ENCODE measurements around the gene MYBBP1A. TPM values are rescaled to one million over a fixed set of nuclear protein-coding genes. Genes with fewer than 3 reads are reported as not detected.

The MYBBP1A gene
- total and polyA plus RNA-seq, 2 donors: 21.5 to 36.9 TPM

DNA sequence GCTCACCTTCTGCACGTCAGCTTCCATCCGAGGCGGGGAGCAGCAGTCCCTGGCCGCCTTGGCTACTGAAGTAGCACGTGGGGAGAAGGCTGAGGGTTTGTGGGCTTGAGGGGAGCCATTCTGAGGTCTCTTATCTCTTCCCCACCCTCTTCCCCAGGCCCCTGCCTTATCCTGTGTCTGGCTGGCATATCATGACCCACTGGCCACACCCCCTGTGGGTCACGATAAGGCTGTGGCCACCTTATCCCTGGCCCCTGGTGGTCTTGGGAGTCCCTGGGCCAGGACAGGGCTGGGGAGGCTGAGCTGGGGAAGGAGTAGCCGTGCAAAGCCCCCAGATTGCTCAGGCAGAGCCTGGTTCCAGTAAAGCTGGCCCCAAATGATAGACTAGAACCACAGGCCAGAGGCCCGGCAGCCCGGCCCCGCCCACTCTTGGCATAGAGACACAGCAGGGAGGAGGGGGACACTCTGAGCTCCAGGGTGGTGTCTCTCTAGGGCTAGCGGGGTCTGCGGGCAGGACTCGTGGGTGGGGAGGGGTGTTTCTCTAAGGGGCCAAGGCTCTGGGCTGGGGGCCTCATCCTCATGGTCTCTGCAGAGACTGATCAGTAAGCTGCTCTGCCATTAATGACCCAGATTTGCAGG is 48.9 kb downstream of the MYBBP1A start:
- Histone ChIP-seq H3K27me3 (ENCODE audit: control insufficient read depth in 2 of 2, insufficient read depth in 1 of 2, low read length in 1 of 2) (peaks cover 7 to 20% of the 10 kb centered on the region in 2 donors), H3K9me3 (ENCODE audit: control insufficient read depth in 2 of 2, insufficient read depth in 1 of 2, low read length in 1 of 2) (no peaks in the 10 kb centered on the region), H3K4me1 (ENCODE audit: control insufficient read depth in 2 of 2, insufficient read depth in 2 of 2, low read length in 2 of 2) (peaks cover 12 to 46% of the 10 kb centered on the region in 2 donors), H3K36me3 (ENCODE audit: control insufficient read depth in 2 of 2, insufficient read depth in 2 of 2, low read length in 1 of 2) (no peaks in the 10 kb centered on the region), H3K27ac (ENCODE audit: low read depth in 1 of 2, low read length in 1 of 2) (no peak overlapping the region), H3K4me3 (ENCODE audit: low read length in 2 of 2) (no peak overlapping the region)
- 50% methylated on average over 13 of the region's 13 CpGs for WGBS
- DNase-seq (ENCODE audit: low read depth in 6 of 9, low spot score in 9 of 9): no peak

DNA sequence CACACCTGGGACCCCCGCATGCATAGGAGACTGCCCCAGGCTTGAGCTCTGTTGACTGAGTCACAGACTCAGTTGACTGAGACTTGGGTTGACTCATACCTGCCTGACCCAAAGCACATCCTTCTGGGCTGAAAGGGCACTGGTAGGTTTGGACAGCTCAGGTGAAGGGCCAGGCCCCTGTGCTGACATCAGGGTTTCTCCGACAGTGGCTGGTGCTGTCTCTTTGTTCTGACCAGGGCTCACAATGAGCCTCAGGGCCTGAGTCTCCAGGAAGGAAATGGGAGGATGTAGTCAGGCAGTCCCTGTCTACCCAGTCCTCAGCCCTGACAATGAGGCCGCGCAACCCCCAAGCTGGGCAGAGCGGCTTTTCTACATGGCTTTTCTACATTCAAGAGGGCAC is 50.0 kb downstream of the MYBBP1A start:
- Histone ChIP-seq H3K9me3 (ENCODE audit: control insufficient read depth in 2 of 2, insufficient read depth in 1 of 2, low read length in 1 of 2) (peaks cover 0 to 3% of the 10 kb centered on the region in 2 donors), H3K27me3 (ENCODE audit: control insufficient read depth in 2 of 2, insufficient read depth in 1 of 2, low read length in 1 of 2) (peaks cover 16 to 31% of the 10 kb centered on the region in 2 donors), H3K27ac (ENCODE audit: low read depth in 1 of 2, low read length in 1 of 2) (no peak overlapping the region), H3K4me1 (ENCODE audit: control insufficient read depth in 2 of 2, insufficient read depth in 2 of 2, low read length in 2 of 2) (peaks cover 12 to 57% of the 10 kb centered on the region in 2 donors), H3K36me3 (ENCODE audit: control insufficient read depth in 2 of 2, insufficient read depth in 2 of 2, low read length in 1 of 2) (no peaks in the 10 kb centered on the region), H3K4me3 (ENCODE audit: low read length in 2 of 2) (no peak overlapping the region)
- 97% methylated on average over 5 of the region's 5 CpGs for whole genome bisulfite sequencing
- no peak for DNase-seq (ENCODE audit: low read depth in 6 of 9, low spot score in 9 of 9)

DNA sequence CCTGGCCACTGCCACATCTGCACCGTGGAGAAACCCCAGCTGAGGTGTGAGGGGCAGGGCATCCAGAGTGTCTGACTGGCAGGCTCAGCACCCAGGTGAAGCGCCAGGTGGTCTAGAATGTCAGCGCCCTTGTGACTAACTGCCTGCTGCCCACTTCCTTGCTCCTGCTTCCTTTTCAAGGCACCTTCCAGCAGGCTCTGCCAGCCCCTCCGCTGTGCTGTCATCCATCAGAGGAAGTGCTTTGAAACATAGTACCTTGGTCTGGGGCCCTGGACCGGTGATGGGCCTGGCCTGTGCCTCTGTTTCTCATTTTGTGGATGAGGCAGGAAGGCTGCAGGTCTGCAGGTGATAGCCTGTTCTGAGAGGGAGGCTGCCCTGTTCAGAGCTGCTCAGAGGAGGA is 51.0 kb downstream of the MYBBP1A start:
- 8% methylated on average over 5 of the region's 5 CpGs for WGBS
- DNase-seq (ENCODE audit: low read depth in 6 of 9, low spot score in 9 of 9): peak in 1 of 9 donors; percentile 46

DNA sequence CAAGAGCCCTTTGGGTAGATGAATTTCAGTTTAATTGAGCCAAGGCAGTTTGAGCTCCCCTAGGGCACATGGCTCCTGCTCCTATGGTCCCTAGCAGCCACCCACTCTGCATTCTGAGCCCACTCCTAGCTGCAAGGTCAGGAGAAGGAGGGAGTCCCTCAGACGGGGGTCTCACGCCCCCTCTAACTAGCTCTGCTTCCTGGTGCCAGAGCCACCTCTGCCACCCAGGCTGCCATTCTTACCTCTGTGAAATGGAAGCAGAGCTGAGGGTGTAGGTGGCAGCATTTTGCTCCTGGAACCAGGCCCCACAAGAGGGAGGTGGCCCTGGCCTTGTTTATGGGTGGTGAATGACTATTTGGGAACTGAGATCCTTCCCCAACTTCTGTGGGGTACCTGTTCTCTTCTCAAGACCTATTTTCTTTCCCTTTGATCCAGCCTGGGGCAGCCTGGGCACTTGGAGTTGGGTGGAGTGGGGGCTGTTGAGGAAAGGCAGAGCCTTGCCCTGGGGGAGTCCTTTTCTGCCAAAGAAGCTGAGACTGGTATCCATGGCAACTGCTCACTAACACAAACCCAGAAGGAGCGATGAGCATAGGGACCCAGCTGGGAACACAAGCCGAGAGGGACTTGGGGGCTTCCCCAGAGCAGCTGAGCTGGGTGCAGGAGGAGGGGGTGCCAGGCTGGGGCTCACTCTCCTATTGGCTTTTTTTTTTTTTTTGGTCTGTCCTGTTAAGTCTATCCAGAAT is 51.7 kb downstream of the MYBBP1A start:
- no peak for DNase-seq (ENCODE audit: low read depth in 6 of 9, low spot score in 9 of 9)
- H3K4me1 ChIP-seq (ENCODE audit: control insufficient read depth in 2 of 2, insufficient read depth in 2 of 2, low read length in 2 of 2): peaks cover 25 to 55% of the 10 kb centered on the region in 2 donors
- 78% methylated on average over 4 of the region's 4 CpGs for WGBS

More for the DNA sequence above, 51.0 kb downstream of the MYBBP1A start:
- Histone ChIP-seq H3K27me3 (ENCODE audit: control insufficient read depth in 2 of 2, insufficient read depth in 1 of 2, low read length in 1 of 2) (peaks cover 26 to 41% of the 10 kb centered on the region in 2 donors), H3K27ac (ENCODE audit: low read depth in 1 of 2, low read length in 1 of 2) (no peak overlapping the region), H3K4me3 (ENCODE audit: low read length in 2 of 2) (no peak overlapping the region), H3K4me1 (ENCODE audit: control insufficient read depth in 2 of 2, insufficient read depth in 2 of 2, low read length in 2 of 2) (peaks cover 21 to 61% of the 10 kb centered on the region in 2 donors), H3K9me3 (ENCODE audit: control insufficient read depth in 2 of 2, insufficient read depth in 1 of 2, low read length in 1 of 2) (peaks cover 1 to 3% of the 10 kb centered on the region in 2 donors), H3K36me3 (ENCODE audit: control insufficient read depth in 2 of 2, insufficient read depth in 2 of 2, low read length in 1 of 2) (no peaks in the 10 kb centered on the region)

DNA sequence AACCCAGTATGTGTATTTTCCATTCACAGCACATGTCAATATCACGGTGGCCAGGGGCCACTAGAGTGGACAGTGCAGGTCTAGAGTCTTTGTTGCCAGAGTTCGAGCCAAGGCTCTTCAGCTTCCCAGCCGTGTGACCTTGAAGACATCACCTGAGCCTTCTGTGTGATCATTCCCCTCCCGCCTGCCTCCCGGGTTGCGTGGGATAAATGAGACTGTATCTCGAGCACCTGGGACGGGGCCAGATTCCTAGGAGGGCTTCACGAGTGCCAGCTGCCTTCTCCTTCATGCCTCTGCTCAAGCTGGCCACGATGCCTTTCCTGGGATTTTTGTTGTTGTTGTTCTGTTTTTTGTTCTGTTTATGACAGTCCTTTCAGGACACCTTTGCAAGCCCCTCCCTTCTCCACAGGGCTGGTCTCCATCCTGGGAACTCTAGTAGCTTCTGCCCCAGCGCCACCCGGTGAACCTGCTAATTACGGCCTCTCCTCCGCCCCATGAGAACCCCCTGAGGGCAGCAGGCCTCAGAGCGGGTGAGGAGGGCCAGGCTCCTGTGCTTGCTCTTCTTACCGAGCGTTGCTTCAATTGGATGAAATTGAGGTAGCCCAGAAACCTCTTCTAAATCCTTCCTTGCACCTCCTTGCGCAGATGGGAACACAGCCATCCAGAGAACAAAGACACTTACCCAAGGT is 52.6 kb downstream of the MYBBP1A start:
- Histone ChIP-seq H3K4me1 (ENCODE audit: control insufficient read depth in 2 of 2, insufficient read depth in 2 of 2, low read length in 2 of 2) (peaks cover 28 to 59% of the 10 kb centered on the region in 2 donors), H3K4me3 (ENCODE audit: low read length in 2 of 2) (no peak overlapping the region), H3K27ac (ENCODE audit: low read depth in 1 of 2, low read length in 1 of 2) (no peak overlapping the region), H3K27me3 (ENCODE audit: control insufficient read depth in 2 of 2, insufficient read depth in 1 of 2, low read length in 1 of 2) (peaks cover 30 to 52% of the 10 kb centered on the region in 2 donors), H3K9me3 (ENCODE audit: control insufficient read depth in 2 of 2, insufficient read depth in 1 of 2, low read length in 1 of 2) (peaks cover 1 to 3% of the 10 kb centered on the region in 2 donors), H3K36me3 (ENCODE audit: control insufficient read depth in 2 of 2, insufficient read depth in 2 of 2, low read length in 1 of 2) (no peaks in the 10 kb centered on the region)
- no peak for DNase-seq (ENCODE audit: low read depth in 6 of 9, low spot score in 9 of 9)
- WGBS: 97% methylated on average over 18 of the region's 18 CpGs

More for the DNA sequence above, 51.7 kb downstream of the MYBBP1A start:
- no peak overlapping the region for H3K4me3 ChIP-seq (ENCODE audit: low read length in 2 of 2)
- H3K27me3 ChIP-seq (ENCODE audit: control insufficient read depth in 2 of 2, insufficient read depth in 1 of 2, low read length in 1 of 2): peaks cover 30 to 43% of the 10 kb centered on the region in 2 donors
- H3K27ac ChIP-seq (ENCODE audit: low read depth in 1 of 2, low read length in 1 of 2): no peak overlapping the region
- H3K36me3 ChIP-seq (ENCODE audit: control insufficient read depth in 2 of 2, insufficient read depth in 2 of 2, low read length in 1 of 2): no peaks in the 10 kb centered on the region
- peaks cover 1 to 3% of the 10 kb centered on the region in 2 donors for H3K9me3 ChIP-seq (ENCODE audit: control insufficient read depth in 2 of 2, insufficient read depth in 1 of 2, low read length in 1 of 2)

DNA sequence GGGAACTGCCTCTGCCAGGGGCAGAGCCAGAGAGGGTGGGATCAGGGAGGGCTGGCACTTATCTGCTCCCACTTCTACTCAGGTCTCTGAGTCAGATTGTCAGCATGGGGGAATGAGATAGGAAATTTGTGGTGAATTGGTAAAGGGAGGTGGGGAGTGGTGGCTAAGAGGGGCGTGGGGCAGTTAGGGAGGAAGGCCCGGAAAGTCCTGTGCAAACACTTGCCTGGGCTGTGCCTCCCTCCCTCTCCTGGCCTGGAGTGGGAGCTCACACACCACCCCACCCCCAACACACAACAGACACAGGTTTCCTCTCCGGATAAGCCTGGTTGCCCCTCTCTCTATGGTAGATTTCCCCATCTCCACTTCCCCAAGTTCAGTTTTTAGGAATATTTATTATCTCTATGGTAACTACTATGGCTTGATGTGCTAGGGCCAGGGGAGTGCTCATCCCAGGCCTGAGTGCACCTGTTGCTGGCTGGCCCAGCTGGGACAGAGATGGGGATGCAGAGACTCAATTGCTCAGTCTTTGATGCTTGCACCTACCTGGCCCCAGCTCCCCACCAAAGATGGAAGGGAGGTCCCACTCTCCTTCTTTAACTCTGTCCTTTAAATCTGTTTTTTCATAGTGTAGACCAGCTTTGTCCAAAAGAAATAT is 53.8 kb downstream of the MYBBP1A start:
- Histone ChIP-seq H3K27ac (ENCODE audit: low read depth in 1 of 2, low read length in 1 of 2) (no peak overlapping the region), H3K4me1 (ENCODE audit: control insufficient read depth in 2 of 2, insufficient read depth in 2 of 2, low read length in 2 of 2) (peaks cover 28 to 59% of the 10 kb centered on the region in 2 donors), H3K9me3 (ENCODE audit: control insufficient read depth in 2 of 2, insufficient read depth in 1 of 2, low read length in 1 of 2) (peaks cover 1 to 3% of the 10 kb centered on the region in 2 donors), H3K27me3 (ENCODE audit: control insufficient read depth in 2 of 2, insufficient read depth in 1 of 2, low read length in 1 of 2) (peaks cover 30 to 61% of the 10 kb centered on the region in 2 donors), H3K4me3 (ENCODE audit: low read length in 2 of 2) (no peak overlapping the region), H3K36me3 (ENCODE audit: control insufficient read depth in 2 of 2, insufficient read depth in 2 of 2, low read length in 1 of 2) (no peaks in the 10 kb centered on the region)
- no peak for DNase-seq (ENCODE audit: low read depth in 6 of 9, low spot score in 9 of 9)
- WGBS: 8% methylated on average over 3 of the region's 3 CpGs

DNA sequence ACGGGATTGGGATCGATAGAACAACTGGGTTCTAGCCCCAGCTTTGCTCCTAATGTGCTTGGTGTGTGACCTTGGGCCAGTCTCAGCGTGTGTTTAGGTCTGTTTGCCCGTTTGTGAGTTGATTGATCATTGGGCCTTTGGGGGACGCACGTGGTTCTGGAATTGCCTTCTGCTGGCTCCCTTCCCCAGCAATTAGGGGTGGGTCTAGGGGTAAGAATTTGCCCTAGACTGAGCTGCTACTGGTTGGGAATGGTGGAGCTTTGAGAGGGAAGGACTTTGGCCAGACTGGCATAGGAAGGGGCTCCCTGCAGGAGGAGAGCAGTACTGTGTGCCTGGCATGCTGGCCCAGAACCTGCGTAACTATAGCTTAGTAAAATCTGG is 55.0 kb downstream of the MYBBP1A start:
- peaks cover 1 to 3% of the 10 kb centered on the region in 2 donors for H3K9me3 ChIP-seq (ENCODE audit: control insufficient read depth in 2 of 2, insufficient read depth in 1 of 2, low read length in 1 of 2)
- DNase-seq (ENCODE audit: low read depth in 6 of 9, low spot score in 9 of 9): no peak
- H3K36me3 ChIP-seq (ENCODE audit: control insufficient read depth in 2 of 2, insufficient read depth in 2 of 2, low read length in 1 of 2): no peaks in the 10 kb centered on the region
- peaks cover 28 to 48% of the 10 kb centered on the region in 2 donors for H3K4me1 ChIP-seq (ENCODE audit: control insufficient read depth in 2 of 2, insufficient read depth in 2 of 2, low read length in 2 of 2)
- H3K27ac ChIP-seq (ENCODE audit: low read depth in 1 of 2, low read length in 1 of 2): no peak overlapping the region
- peak overlapping the region; percentile 5 to 56 for H3K4me3 ChIP-seq (ENCODE audit: low read length in 2 of 2)
- peaks cover 30 to 61% of the 10 kb centered on the region in 2 donors for H3K27me3 ChIP-seq (ENCODE audit: control insufficient read depth in 2 of 2, insufficient read depth in 1 of 2, low read length in 1 of 2)
- 13% methylated on average over 7 of the region's 7 CpGs for WGBS

DNA sequence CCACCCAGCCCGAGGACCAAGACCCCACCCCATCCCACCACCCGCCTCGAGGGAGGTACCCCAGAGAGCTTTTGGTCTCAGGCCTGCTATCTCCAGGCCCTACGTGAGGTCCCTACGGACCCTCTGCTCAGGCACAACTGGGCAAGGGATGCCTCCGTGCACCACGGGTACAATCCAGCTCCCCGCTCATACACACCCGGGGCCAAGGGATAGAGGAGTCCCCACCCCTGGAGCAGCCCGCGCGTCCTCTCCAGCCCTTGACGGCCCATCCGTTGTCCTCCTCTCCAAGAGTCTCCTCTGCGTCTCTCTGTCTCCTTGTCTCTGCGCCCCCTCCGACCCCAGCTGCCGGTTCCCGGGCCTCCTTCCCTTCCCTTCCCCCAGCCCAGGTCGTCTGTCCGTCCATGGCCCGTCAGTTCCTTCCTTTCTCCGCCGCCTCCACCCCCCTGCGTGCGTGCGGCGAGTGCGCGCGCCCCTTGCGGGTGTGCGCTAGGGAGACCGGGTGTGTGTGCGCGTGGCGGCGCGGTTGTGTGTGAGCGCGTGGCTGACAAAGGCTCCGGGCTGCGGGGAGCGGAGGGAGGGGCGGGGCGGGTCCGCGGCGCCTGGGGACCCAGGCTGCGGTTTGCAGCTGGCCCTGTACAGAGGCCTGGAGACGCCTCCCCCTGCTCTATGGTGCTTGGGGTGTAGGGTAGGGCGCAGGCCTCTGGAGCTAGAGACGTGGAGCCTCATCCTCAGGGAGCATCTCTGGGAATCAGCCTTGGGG is 55.6 kb downstream of the MYBBP1A start:
- H3K9me3 ChIP-seq (ENCODE audit: control insufficient read depth in 2 of 2, insufficient read depth in 1 of 2, low read length in 1 of 2): peaks cover 1 to 3% of the 10 kb centered on the region in 2 donors
- H3K4me3 ChIP-seq (ENCODE audit: low read length in 2 of 2): peak overlapping the region; percentile 5 to 56
- DNase-seq (ENCODE audit: low read depth in 6 of 9, low spot score in 9 of 9): no peak
- H3K36me3 ChIP-seq (ENCODE audit: control insufficient read depth in 2 of 2, insufficient read depth in 2 of 2, low read length in 1 of 2): no peaks in the 10 kb centered on the region
- H3K27me3 ChIP-seq (ENCODE audit: control insufficient read depth in 2 of 2, insufficient read depth in 1 of 2, low read length in 1 of 2): peaks cover 30 to 61% of the 10 kb centered on the region in 2 donors
- no peak overlapping the region for H3K27ac ChIP-seq (ENCODE audit: low read depth in 1 of 2, low read length in 1 of 2)
- under 1% methylated on average over 53 of the region's 53 CpGs for WGBS
- H3K4me1 ChIP-seq (ENCODE audit: control insufficient read depth in 2 of 2, insufficient read depth in 2 of 2, low read length in 2 of 2): peaks cover 28 to 42% of the 10 kb centered on the region in 2 donors
